ENCODE measurements around the gene ELAVL2. TPM values are rescaled to one million over a fixed set of nuclear protein-coding genes. Genes with fewer than 3 reads are reported as not detected.

The ELAVL2 gene
- total RNA-seq, 1 donor from 2014 or later = not detected

- Histone ChIP-seq H3K4me1 (peaks cover 5% of the 10 kb centered on the region), H3K27ac (no peak overlapping the region), H3K27me3 (ENCODE audit: low read depth) (peaks cover 59% of the 10 kb centered on the region), H3K9me3 (no peaks in the 10 kb centered on the region), H3K4me3 (no peak overlapping the region), H3K36me3 (no peaks in the 10 kb centered on the region)
- no peak for ATAC-seq
- intact Hi-C loops (cut with DNase I) = no loop called here
- no peak for DNase-seq
- no peak for TF ChIP-seq CTCF (IDR thresholded peaks at IDR 0.05)
These were observed 4.4 kb upstream of the ELAVL2 start for GRCh38 chr9:23830476-23830805.

GRCh38 chr9:23829580-23830475, 3.8 kb upstream of the ELAVL2 start:
- no peak overlapping the region for H3K4me3 ChIP-seq
- no peak overlapping the region for H3K27ac ChIP-seq
- no peak for ATAC-seq
- TF ChIP-seq CTCF (IDR thresholded peaks at IDR 0.05) = no peak
- peaks cover 10% of the 10 kb centered on the region for H3K4me1 ChIP-seq
- no peaks in the 10 kb centered on the region for H3K36me3 ChIP-seq
- H3K9me3 ChIP-seq = no peaks in the 10 kb centered on the region
- intact Hi-C loops (cut with DNase I) = no loop called here
- H3K27me3 ChIP-seq (ENCODE audit: low read depth) = peaks cover 65% of the 10 kb centered on the region
- DNase-seq = no peak

GRCh38 chr9:23825700-23826099, 340 bp downstream of the ELAVL2 start:
- Histone ChIP-seq H3K27me3 (ENCODE audit: low read depth) (peaks cover 89% of the 10 kb centered on the region), H3K9me3 (no peaks in the 10 kb centered on the region), H3K4me3 (peak overlapping the region; percentile 42), H3K27ac (no peak overlapping the region), H3K36me3 (no peaks in the 10 kb centered on the region), H3K4me1 (peaks cover 24% of the 10 kb centered on the region)
- intact Hi-C loops (cut with DNase I) = no loop called here
- ATAC-seq (no peak), DNase-seq (no peak)
- TF ChIP-seq CTCF (IDR thresholded peaks at IDR 0.05) = no peak

GRCh38 chr9:23824830-23825591, 1.0 kb downstream of the ELAVL2 start:
- Histone ChIP-seq H3K27ac (no peak overlapping the region), H3K36me3 (no peaks in the 10 kb centered on the region), H3K27me3 (ENCODE audit: low read depth) (peaks cover 91% of the 10 kb centered on the region), H3K4me3 (peak overlapping the region; percentile 42), H3K9me3 (no peaks in the 10 kb centered on the region), H3K4me1 (peaks cover 24% of the 10 kb centered on the region)
- DNase-seq (no peak), ATAC-seq (peak; percentile 24 to 42)
- TF ChIP-seq CTCF (IDR thresholded peaks at IDR 0.05) = no peak
- intact Hi-C loops (cut with DNase I) = no loop called here

GRCh38 chr9:23823986-23824829, 1.8 kb downstream of the ELAVL2 start:
- H3K27ac ChIP-seq = no peak overlapping the region
- no peaks in the 10 kb centered on the region for H3K36me3 ChIP-seq
- peak overlapping the region; percentile 42 for H3K4me3 ChIP-seq
- no peak for ATAC-seq
- H3K4me1 ChIP-seq = peaks cover 24% of the 10 kb centered on the region
- intact Hi-C loops (cut with DNase I) = no loop called here
- H3K9me3 ChIP-seq = no peaks in the 10 kb centered on the region
- TF ChIP-seq CTCF (IDR thresholded peaks at IDR 0.05) = no peak
- DNase-seq = no peak
- H3K27me3 ChIP-seq (ENCODE audit: low read depth) = peaks cover 83% of the 10 kb centered on the region
